Measurements from ENCODE around the gene C1QTNF9. TPM values are rescaled to one million over a fixed set of nuclear protein-coding genes. Genes with fewer than 3 reads are reported as not detected.

The C1QTNF9 gene
- total RNA-seq, 1 experiment from 2014 or later, result not detected

- CTCF ChIA-PET, result interaction anchor here (1.0 to 1.2 kb wide), 2 partner anchors 90 to 302 kb away, joined by 3 read pairs; no protein-coding TSS in a partner anchor
Measured at GRCh38 chr13:24308488-24309020, 826 bp upstream of the C1QTNF9 start.

GRCh38 chr13:24313439-24313838 lies 4.1 kb downstream of the C1QTNF9 start:
- Mint-ChIP-seq H3K27me3 (ENCODE audit: low read depth) (no peaks in the 10 kb centered on the region), H3K4me1 (peaks cover 10% of the 10 kb centered on the region), H3K9me3 (no peaks in the 10 kb centered on the region), H3K27ac (no peak overlapping the region), H3K4me3 (no peak overlapping the region), H3K36me3 (no peaks in the 10 kb centered on the region)
- no peak for ATAC-seq
- DNase-seq (ENCODE audit: low spot score), result no peak
- POLR2A ChIA-PET, result no interaction called here
- CTCF ChIA-PET, result interaction anchor here (0.6 to 0.8 kb wide), 2 partner anchors 29 to 46 kb away, joined by 3 read pairs; no protein-coding TSS in a partner anchor
- TF ChIP-seq ZSCAN18 (CRISPR knock-in tag; IDR thresholded peaks at IDR 0.05) (no peak), ATF2 (CRISPR knock-in tag; IDR thresholded peaks at IDR 0.05; ENCODE audit: borderline replicate concordance, low read depth) (no peak), EMX1 (CRISPR knock-in tag; IDR thresholded peaks at IDR 0.05) (no peak), ETV6 (CRISPR knock-in tag; IDR thresholded peaks at IDR 0.05) (no peak), NR2C2 (CRISPR knock-in tag; IDR thresholded peaks at IDR 0.05) (no peak), CREM (CRISPR knock-in tag; IDR thresholded peaks at IDR 0.05) (no peak), ZNF423 (CRISPR knock-in tag; IDR thresholded peaks at IDR 0.05) (no peak), HMGA2 (CRISPR knock-in tag; IDR thresholded peaks at IDR 0.05) (no peak), SMAD4 (CRISPR knock-in tag; IDR thresholded peaks at IDR 0.05) (no peak), ATF1 (CRISPR knock-in tag; IDR thresholded peaks at IDR 0.05) (no peak)
- TF ChIP-seq, protein P1, sequence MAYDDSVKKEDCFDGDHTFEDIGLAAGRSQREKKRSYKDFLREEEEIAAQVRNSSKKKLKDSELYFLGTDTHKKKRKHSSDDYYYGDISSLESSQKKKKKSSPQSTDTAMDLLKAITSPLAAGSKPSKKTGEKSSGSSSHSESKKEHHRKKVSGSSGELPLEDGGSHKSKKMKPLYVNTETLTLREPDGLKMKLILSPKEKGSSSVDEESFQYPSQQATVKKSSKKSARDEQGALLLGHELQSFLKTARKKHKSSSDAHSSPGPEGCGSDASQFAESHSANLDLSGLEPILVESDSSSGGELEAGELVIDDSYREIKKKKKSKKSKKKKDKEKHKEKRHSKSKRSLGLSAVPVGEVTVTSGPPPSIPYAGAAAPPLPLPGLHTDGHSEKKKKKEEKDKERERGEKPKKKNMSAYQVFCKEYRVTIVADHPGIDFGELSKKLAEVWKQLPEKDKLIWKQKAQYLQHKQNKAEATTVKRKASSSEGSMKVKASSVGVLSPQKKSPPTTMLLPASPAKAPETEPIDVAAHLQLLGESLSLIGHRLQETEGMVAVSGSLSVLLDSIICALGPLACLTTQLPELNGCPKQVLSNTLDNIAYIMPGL (CRISPR knock-in tag; IDR thresholded peaks at IDR 0.05), result no peak
- TF ChIP-seq, protein P2, sequence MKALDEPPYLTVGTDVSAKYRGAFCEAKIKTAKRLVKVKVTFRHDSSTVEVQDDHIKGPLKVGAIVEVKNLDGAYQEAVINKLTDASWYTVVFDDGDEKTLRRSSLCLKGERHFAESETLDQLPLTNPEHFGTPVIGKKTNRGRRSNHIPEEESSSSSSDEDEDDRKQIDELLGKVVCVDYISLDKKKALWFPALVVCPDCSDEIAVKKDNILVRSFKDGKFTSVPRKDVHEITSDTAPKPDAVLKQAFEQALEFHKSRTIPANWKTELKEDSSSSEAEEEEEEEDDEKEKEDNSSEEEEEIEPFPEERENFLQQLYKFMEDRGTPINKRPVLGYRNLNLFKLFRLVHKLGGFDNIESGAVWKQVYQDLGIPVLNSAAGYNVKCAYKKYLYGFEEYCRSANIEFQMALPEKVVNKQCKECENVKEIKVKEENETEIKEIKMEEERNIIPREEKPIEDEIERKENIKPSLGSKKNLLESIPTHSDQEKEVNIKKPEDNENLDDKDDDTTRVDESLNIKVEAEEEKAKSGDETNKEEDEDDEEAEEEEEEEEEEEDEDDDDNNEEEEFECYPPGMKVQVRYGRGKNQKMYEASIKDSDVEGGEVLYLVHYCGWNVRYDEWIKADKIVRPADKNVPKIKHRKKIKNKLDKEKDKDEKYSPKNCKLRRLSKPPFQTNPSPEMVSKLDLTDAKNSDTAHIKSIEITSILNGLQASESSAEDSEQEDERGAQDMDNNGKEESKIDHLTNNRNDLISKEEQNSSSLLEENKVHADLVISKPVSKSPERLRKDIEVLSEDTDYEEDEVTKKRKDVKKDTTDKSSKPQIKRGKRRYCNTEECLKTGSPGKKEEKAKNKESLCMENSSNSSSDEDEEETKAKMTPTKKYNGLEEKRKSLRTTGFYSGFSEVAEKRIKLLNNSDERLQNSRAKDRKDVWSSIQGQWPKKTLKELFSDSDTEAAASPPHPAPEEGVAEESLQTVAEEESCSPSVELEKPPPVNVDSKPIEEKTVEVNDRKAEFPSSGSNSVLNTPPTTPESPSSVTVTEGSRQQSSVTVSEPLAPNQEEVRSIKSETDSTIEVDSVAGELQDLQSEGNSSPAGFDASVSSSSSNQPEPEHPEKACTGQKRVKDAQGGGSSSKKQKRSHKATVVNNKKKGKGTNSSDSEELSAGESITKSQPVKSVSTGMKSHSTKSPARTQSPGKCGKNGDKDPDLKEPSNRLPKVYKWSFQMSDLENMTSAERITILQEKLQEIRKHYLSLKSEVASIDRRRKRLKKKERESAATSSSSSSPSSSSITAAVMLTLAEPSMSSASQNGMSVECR (CRISPR knock-in tag; IDR thresholded peaks at IDR 0.05; ENCODE audit: borderline replicate concordance), result no peak
- TF ChIP-seq, protein P3, sequence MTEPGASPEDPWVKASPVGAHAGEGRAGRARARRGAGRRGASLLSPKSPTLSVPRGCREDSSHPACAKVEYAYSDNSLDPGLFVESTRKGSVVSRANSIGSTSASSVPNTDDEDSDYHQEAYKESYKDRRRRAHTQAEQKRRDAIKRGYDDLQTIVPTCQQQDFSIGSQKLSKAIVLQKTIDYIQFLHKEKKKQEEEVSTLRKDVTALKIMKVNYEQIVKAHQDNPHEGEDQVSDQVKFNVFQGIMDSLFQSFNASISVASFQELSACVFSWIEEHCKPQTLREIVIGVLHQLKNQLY (CRISPR knock-in tag; IDR thresholded peaks at IDR 0.05), result no peak
- TF ChIP-seq, protein P4, sequence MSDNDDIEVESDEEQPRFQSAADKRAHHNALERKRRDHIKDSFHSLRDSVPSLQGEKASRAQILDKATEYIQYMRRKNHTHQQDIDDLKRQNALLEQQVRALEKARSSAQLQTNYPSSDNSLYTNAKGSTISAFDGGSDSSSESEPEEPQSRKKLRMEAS (CRISPR knock-in tag; IDR thresholded peaks at IDR 0.05), result no peak
- TF ChIP-seq, protein P5, sequence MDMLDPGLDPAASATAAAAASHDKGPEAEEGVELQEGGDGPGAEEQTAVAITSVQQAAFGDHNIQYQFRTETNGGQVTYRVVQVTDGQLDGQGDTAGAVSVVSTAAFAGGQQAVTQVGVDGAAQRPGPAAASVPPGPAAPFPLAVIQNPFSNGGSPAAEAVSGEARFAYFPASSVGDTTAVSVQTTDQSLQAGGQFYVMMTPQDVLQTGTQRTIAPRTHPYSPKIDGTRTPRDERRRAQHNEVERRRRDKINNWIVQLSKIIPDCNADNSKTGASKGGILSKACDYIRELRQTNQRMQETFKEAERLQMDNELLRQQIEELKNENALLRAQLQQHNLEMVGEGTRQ (CRISPR knock-in tag; IDR thresholded peaks at IDR 0.05), result no peak

More at GRCh38 chr13:24308488-24309020, 826 bp upstream of the C1QTNF9 start:
- peak; percentile 26; the same call in 1 of the 2 replicates for ATAC-seq
- no peaks in the 10 kb centered on the region for H3K27me3 Mint-ChIP-seq (ENCODE audit: low read depth)
- peaks cover 3% of the 10 kb centered on the region; the same call in 1 of the 2 replicates for H3K36me3 Mint-ChIP-seq
- POLR2A ChIA-PET, result interaction anchor here (0.6 kb wide), 1 partner anchor 426 kb away, joined by 4 read pairs; no protein-coding TSS in a partner anchor
- peaks cover 7% of the 10 kb centered on the region for H3K4me1 Mint-ChIP-seq
- no peak for DNase-seq (ENCODE audit: low spot score)
- H3K27ac Mint-ChIP-seq, result no peak overlapping the region
- H3K4me3 Mint-ChIP-seq, result no peak overlapping the region
- no peak for TF ChIP-seq NFYB (CRISPR knock-in tag; conservative IDR thresholded peaks at IDR 0.05; ENCODE audit: low read depth)
- TF ChIP-seq, protein P3 (CRISPR knock-in tag; IDR thresholded peaks at IDR 0.05), result no peak
- no peak for TF ChIP-seq HMGA2 (CRISPR knock-in tag; IDR thresholded peaks at IDR 0.05)
- no peak for TF ChIP-seq TEAD1 (CRISPR knock-in tag; IDR thresholded peaks at IDR 0.05)
- TF ChIP-seq ZNF121 (CRISPR knock-in tag; IDR thresholded peaks at IDR 0.05), result no peak
- no peak for TF ChIP-seq ATF1 (CRISPR knock-in tag; IDR thresholded peaks at IDR 0.05)
- TF ChIP-seq SMAD4 (CRISPR knock-in tag; IDR thresholded peaks at IDR 0.05), result no peak
- TF ChIP-seq ZNF396 (CRISPR knock-in tag; IDR thresholded peaks at IDR 0.05; ENCODE audit: borderline replicate concordance), result no peak
- TF ChIP-seq, protein P6, sequence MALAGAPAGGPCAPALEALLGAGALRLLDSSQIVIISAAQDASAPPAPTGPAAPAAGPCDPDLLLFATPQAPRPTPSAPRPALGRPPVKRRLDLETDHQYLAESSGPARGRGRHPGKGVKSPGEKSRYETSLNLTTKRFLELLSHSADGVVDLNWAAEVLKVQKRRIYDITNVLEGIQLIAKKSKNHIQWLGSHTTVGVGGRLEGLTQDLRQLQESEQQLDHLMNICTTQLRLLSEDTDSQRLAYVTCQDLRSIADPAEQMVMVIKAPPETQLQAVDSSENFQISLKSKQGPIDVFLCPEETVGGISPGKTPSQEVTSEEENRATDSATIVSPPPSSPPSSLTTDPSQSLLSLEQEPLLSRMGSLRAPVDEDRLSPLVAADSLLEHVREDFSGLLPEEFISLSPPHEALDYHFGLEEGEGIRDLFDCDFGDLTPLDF (CRISPR knock-in tag; IDR thresholded peaks at IDR 0.05), result no peak
- TF ChIP-seq ZNF263 (CRISPR knock-in tag; IDR thresholded peaks at IDR 0.05; ENCODE audit: low read depth), result no peak
- TF ChIP-seq TEAD4 (CRISPR knock-in tag; IDR thresholded peaks at IDR 0.05), result no peak
- no peak for TF ChIP-seq TP53 (CRISPR knock-in tag; IDR thresholded peaks at IDR 0.05)
- no peak for TF ChIP-seq ZNF671 (CRISPR knock-in tag; IDR thresholded peaks at IDR 0.05)
- no peak for TF ChIP-seq TCF7 (CRISPR knock-in tag; IDR thresholded peaks at IDR 0.05; ENCODE audit: low read depth)
- TF ChIP-seq NFE2L1 (CRISPR knock-in tag; IDR thresholded peaks at IDR 0.05), result no peak
- no peak for TF ChIP-seq ELF4 (CRISPR knock-in tag; IDR thresholded peaks at IDR 0.05; ENCODE audit: low read depth)
- H3K9me3 Mint-ChIP-seq, result no peaks in the 10 kb centered on the region

Measured in WTC11 (cell line).